ENCODE measurements around the gene EFNA2. TPM values are rescaled to one million over a fixed set of nuclear protein-coding genes. Genes with fewer than 3 reads are reported as not detected.

The EFNA2 gene
- polyA plus RNA-seq, 1 of the 3 experiments (the other 2 are of a cell fraction), result 1.1 TPM

- TF ChIP-seq ZBTB33 (IDR thresholded peaks at IDR 0.05; ENCODE audit: borderline replicate concordance, low read depth) (no peak), POLR2AphosphoS5 (IDR thresholded peaks at IDR 0.05; ENCODE audit: low read depth, low read length) (no peak; the same call in 1 of the 2 replicates), USF2 (IDR thresholded peaks at IDR 0.05; ENCODE audit: borderline replicate concordance, low read depth, low read length) (no peak), RFX5 (IDR thresholded peaks at IDR 0.05; ENCODE audit: low read length) (no peak), GABPA (IDR thresholded peaks at IDR 0.05; ENCODE audit: low read depth) (no peak), PBX3 (IDR thresholded peaks at IDR 0.05) (no peak), FOSL2 (IDR thresholded peaks at IDR 0.05; ENCODE audit: borderline replicate concordance, low read depth) (no peak), IRF3 (IDR thresholded peaks at IDR 0.05; ENCODE audit: low read depth, low read length) (no peak), TAF1 (IDR thresholded peaks at IDR 0.05; ENCODE audit: borderline replicate concordance, low read depth, low read length) (no peak), RCOR1 (IDR thresholded peaks at IDR 0.05; ENCODE audit: low read length) (no peak), RXRA (IDR thresholded peaks at IDR 0.05; ENCODE audit: borderline replicate concordance, low read depth) (no peak), MAX (IDR thresholded peaks at IDR 0.05; ENCODE audit: low read depth) (no peak), RAD21 (IDR thresholded peaks at IDR 0.05; ENCODE audit: low read length) (no peak), MEF2A (IDR thresholded peaks at IDR 0.05; ENCODE audit: borderline replicate concordance, low read depth) (no peak), SMC3 (IDR thresholded peaks at IDR 0.05; ENCODE audit: low read depth, low read length) (no peak), EZH2phosphoT487 (IDR thresholded peaks at IDR 0.05; ENCODE audit: borderline replicate concordance, low read depth) (no peak), MXI1 (IDR thresholded peaks at IDR 0.05; ENCODE audit: low read depth, low read length) (no peak)
Observed at GRCh38 chr19:1261798-1262622, 23.7 kb upstream of the EFNA2 start (continued).

All from SK-N-SH (cell line).